ENCODE data around the gene METTL25B.

- TF ChIP-seq EZH2phosphoT487 (IDR thresholded peaks at IDR 0.05; ENCODE audit: borderline replicate concordance) (no peak), CTCF (conservative IDR thresholded peaks at IDR 0.05; ENCODE audit: low read length) (no peak)
Measured at GRCh38 chr1:156691665-156692440, 36.4 kb upstream of the METTL25B start.
